Hepatocyte (in vitro differentiated cells): ENCODE data around the gene ZBTB33. TPM values are rescaled to one million over a fixed set of nuclear protein-coding genes. Genes with fewer than 3 reads are reported as not detected.

Experiments
- DNase-seq: peaks from one replicate; pipeline ENCODE4 v3.0.0-alpha.2; 2016; ENCODE audit warnings: low spot score
- H2AFZ ChIP-seq: fragments of 200-600 bp; sonication (generic); 2 replicates; pipeline ENCODE4 v1.6.0; 2016; ENCODE audit warnings: antibody characterized with exemption, mild to moderate bottlenecking
- H3K27ac ChIP-seq: fragments of 200-600 bp; sonication (generic); 2 replicates; pipeline ENCODE4 v1.5.1; 2016; ENCODE audit warnings: mild to moderate bottlenecking
- H3K27me3 ChIP-seq: fragments of 200-600 bp; sonication (generic); 2 replicates; pipeline ENCODE4 v1.6.1; 2016
- H3K36me3 ChIP-seq: fragments of 200-600 bp; sonication (generic); replicated peaks from 2 replicates; pipeline ENCODE4 v1.5.1; 2016; ENCODE audit warnings: low read depth; ENCODE audit not compliant: insufficient read depth
- H3K4me1 ChIP-seq: fragments of 200-600 bp; sonication (generic); 2 replicates; pipeline ENCODE4 v1.5.1; 2016; ENCODE audit warnings: mild to moderate bottlenecking, moderate library complexity; ENCODE audit not compliant: insufficient read depth
- H3K4me2 ChIP-seq: fragments of 200-600 bp; sonication (generic); 2 replicates; pipeline ENCODE4 v1.6.0; 2016
- H3K4me3 ChIP-seq: fragments of 200-600 bp; sonication (generic); 2 replicates; pipeline ENCODE4 v1.5.1; 2016; ENCODE audit warnings: mild to moderate bottlenecking
- H3K79me2 ChIP-seq: fragments of 200-600 bp; sonication (generic); 2 replicates; pipeline ENCODE4 v1.6.0; 2017; ENCODE audit warnings: mild to moderate bottlenecking
- H3K9me2 ChIP-seq: fragments of 200-600 bp; sonication (generic); replicated peaks from 2 replicates; pipeline ENCODE4 v1.6.0; 2017; ENCODE audit warnings: mild to moderate bottlenecking; ENCODE audit not compliant: insufficient read depth
- H3K9me3 ChIP-seq: fragments of 200-600 bp; sonication (generic); 2 replicates; pipeline ENCODE4 v1.5.1; 2016; ENCODE audit warnings: low read depth, mild to moderate bottlenecking
- H4K20me1 ChIP-seq: fragments of 200-600 bp; sonication (generic); 2 replicates; pipeline ENCODE4 v1.6.0; 2016; ENCODE audit warnings: mild to moderate bottlenecking; ENCODE audit not compliant: insufficient read depth, poor library complexity, severe bottlenecking
- EZH2 ChIP-seq: fragments of 200-600 bp; sonication (generic); IDR thresholded peaks from 2 replicates; pipeline ENCODE4 v1.6.1; 2016; ENCODE audit warnings: antibody characterized with exemption, mild to moderate bottlenecking, borderline replicate concordance
- EZH2phosphoT487 ChIP-seq: fragments of 200-600 bp; sonication (generic); IDR thresholded peaks from one replicate; pipeline ENCODE4 v1.6.1; 2018; ENCODE audit warnings: antibody characterized with exemption, mild to moderate bottlenecking, low read depth, moderate library complexity; ENCODE audit not compliant: unreplicated experiment, severe bottlenecking
- WGBS: methylation state at CpG from one replicate; pipeline ENCODE4 v1.1.6; 2016; ENCODE audit warnings: low lambda C conversion rate; ENCODE audit errors: missing lambda C conversion rate; 5-methylcytosine and 5-hydroxymethylcytosine counted together
- polyA plus RNA-seq: library from polyadenylated mRNA; unstranded; fragments of >200 nt; fragmentation: Nextera tagmentation; extraction: Ambion mirVana; gene quantifications from 2 replicates; pipeline ENCODE4 v1.2.1, GENCODE V29; 2016
- total RNA-seq: library from RNA; depleted of rRNA; stranded (reverse); fragments of >200 nt; gene quantifications from 2 replicates; pipeline ENCODE4 v1.2.3, GENCODE V29; 2014
- TF ChIP-seq, protein P1 (sequence below): fragments of 200-600 bp; sonication (generic); IDR thresholded peaks from 2 replicates; pipeline ENCODE4 v1.5.1; 2016; ENCODE audit warnings: antibody characterized with exemption, mild to moderate bottlenecking; ENCODE audit not compliant: poor library complexity

The ZBTB33 gene
- total and polyA plus RNA-seq, 2 experiments from 2014 or later: 5.5 to 25.2 TPM

DNA sequence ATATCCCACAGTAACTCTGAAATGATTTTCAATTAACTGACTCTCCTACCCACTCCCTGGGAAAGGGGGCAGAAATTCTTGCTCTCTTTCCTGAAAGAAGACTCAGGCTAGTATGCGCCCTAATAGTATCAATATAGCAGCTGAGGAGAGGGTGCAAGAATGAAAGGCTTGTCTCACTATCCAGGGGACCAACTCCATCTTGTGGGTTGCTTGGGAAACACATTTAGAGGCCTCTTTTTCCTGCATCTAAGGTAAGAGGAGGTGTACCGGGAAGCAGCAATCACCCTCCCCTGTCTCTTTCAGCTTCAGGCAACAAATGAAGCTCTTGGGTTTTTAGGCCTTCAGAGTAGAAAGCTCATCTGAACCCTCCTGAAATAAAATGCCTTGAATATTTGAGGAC, 49.3 kb downstream of the ZBTB33 start:
- H3K9me2 ChIP-seq: no peaks in the 10 kb centered on the region
- no peak overlapping the region for H3K27ac ChIP-seq
- no peaks in the 10 kb centered on the region for H3K4me1 ChIP-seq
- DNase-seq: no peak
- no peaks in the 10 kb centered on the region for H3K27me3 ChIP-seq
- H3K79me2 ChIP-seq: no peaks in the 10 kb centered on the region
- H3K4me2 ChIP-seq: no peak overlapping the region
- H3K4me3 ChIP-seq: no peak overlapping the region
- H4K20me1 ChIP-seq: no peaks in the 10 kb centered on the region
- 61% methylated on average over 2 of the region's 2 CpGs for WGBS
- H2AFZ ChIP-seq: no peak overlapping the region
- no peaks in the 10 kb centered on the region for H3K36me3 ChIP-seq
- TF ChIP-seq, protein P1, sequence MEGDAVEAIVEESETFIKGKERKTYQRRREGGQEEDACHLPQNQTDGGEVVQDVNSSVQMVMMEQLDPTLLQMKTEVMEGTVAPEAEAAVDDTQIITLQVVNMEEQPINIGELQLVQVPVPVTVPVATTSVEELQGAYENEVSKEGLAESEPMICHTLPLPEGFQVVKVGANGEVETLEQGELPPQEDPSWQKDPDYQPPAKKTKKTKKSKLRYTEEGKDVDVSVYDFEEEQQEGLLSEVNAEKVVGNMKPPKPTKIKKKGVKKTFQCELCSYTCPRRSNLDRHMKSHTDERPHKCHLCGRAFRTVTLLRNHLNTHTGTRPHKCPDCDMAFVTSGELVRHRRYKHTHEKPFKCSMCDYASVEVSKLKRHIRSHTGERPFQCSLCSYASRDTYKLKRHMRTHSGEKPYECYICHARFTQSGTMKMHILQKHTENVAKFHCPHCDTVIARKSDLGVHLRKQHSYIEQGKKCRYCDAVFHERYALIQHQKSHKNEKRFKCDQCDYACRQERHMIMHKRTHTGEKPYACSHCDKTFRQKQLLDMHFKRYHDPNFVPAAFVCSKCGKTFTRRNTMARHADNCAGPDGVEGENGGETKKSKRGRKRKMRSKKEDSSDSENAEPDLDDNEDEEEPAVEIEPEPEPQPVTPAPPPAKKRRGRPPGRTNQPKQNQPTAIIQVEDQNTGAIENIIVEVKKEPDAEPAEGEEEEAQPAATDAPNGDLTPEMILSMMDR: peak; percentile 12
- no peak for TF ChIP-seq EZH2
- TF ChIP-seq EZH2phosphoT487: no peak
- H3K9me3 ChIP-seq: no peaks in the 10 kb centered on the region

DNA sequence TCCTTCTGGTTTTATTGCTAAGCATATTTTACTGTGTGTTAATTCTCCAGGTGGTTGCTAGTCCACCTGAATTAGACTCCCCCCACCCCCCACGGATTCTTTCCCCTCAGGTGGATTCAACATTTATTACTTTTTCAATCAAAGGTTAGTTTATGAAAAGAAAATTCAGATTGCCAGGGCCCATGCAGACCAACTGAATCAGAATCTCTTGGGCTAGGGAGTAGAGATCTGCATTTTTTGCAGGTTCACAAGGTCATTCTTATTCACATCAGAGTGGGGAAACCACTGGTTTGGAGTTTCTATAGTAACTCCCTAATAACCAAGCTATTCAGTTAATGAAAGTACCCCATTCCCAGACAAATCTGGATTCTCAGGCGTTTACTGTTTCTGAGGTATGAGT, 50.9 kb downstream of the ZBTB33 start:
- Histone ChIP-seq H3K27ac (no peak overlapping the region), H3K4me2 (no peak overlapping the region), H4K20me1 (no peaks in the 10 kb centered on the region), H3K36me3 (no peaks in the 10 kb centered on the region), H3K27me3 (no peaks in the 10 kb centered on the region), H3K79me2 (no peaks in the 10 kb centered on the region), H3K9me2 (no peaks in the 10 kb centered on the region), H2AFZ (no peak overlapping the region), H3K4me1 (no peaks in the 10 kb centered on the region), H3K9me3 (no peaks in the 10 kb centered on the region), H3K4me3 (no peak overlapping the region)
- DNase-seq: no peak
- WGBS: 38% methylated on average over 2 of the region's 2 CpGs
- TF ChIP-seq, protein P1: no peak
- TF ChIP-seq EZH2 (no peak), EZH2phosphoT487 (no peak)

DNA sequence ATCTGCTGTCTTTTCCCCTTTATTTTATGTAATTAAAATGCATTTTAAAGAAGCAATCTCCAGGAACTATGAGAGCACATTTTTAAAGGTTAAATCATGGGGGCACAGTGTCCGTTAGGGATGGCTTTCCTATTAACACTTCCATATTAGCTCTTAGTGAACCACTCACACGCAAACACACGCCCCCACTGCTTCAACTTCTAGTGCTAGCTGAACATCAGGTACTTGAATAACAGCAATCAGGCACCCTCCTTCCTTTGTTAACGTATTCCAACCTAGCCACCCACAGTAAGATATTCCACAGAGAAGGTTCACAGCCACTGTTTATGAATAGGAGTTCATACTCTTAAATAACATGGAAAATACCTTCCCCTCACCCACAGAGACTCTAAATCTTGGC, 51.3 kb downstream of the ZBTB33 start:
- no peaks in the 10 kb centered on the region for H3K9me2 ChIP-seq
- H3K79me2 ChIP-seq: no peaks in the 10 kb centered on the region
- H3K27ac ChIP-seq: no peak overlapping the region
- H3K36me3 ChIP-seq: no peaks in the 10 kb centered on the region
- H3K4me1 ChIP-seq: no peaks in the 10 kb centered on the region
- no peak overlapping the region for H2AFZ ChIP-seq
- H4K20me1 ChIP-seq: no peaks in the 10 kb centered on the region
- H3K27me3 ChIP-seq: peaks cover 2% of the 10 kb centered on the region
- DNase-seq: no peak
- H3K9me3 ChIP-seq: no peaks in the 10 kb centered on the region
- 46% methylated on average over 4 of the region's 4 CpGs for WGBS
- TF ChIP-seq EZH2phosphoT487: no peak
- TF ChIP-seq EZH2: no peak
- TF ChIP-seq, protein P1: no peak
- H3K4me3 ChIP-seq: no peak overlapping the region
- H3K4me2 ChIP-seq: no peak overlapping the region

DNA sequence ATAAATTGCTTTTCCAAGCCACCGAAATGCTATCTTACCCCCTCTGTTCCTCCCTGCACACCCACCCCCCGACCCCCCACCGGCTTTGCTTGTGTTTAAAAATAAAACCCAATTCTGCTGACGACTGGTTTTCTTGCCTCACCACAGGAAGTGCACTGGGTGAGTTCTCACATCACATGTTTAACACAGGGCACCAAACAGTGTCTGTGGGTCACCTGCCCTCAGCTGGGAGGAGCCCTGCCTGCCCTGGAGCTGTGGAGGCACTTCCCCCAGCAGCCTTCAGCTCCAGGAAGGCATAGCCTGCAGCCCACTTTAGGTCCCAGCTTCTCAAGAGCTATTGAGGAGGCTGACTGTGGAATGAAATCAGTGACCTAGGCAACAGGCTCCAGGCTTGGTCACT, 51.8 kb downstream of the ZBTB33 start:
- H3K27ac ChIP-seq: no peak overlapping the region
- WGBS: 29% methylated on average over 4 of the region's 4 CpGs
- peak; percentile 23 for DNase-seq

More for the DNA sequence above, 51.8 kb downstream of the ZBTB33 start:
- Histone ChIP-seq H3K79me2 (no peaks in the 10 kb centered on the region), H3K4me3 (no peak overlapping the region), H3K9me3 (no peaks in the 10 kb centered on the region), H4K20me1 (no peaks in the 10 kb centered on the region), H3K4me1 (no peaks in the 10 kb centered on the region), H3K4me2 (no peak overlapping the region), H3K36me3 (no peaks in the 10 kb centered on the region), H3K27me3 (peaks cover 7% of the 10 kb centered on the region), H2AFZ (no peak overlapping the region), H3K9me2 (no peaks in the 10 kb centered on the region)
- TF ChIP-seq, protein P1: no peak
- TF ChIP-seq EZH2 (no peak), EZH2phosphoT487 (no peak)
